B cell (primary cell): ENCODE data around the gene PLBD2. TPM values are rescaled to one million over a fixed set of nuclear protein-coding genes. Genes with fewer than 3 reads are reported as not detected.

Source experiments
- ATAC-seq: fragments of 200-7000 bp; cut with Tn5 transposase; one replicate; pipeline ENCODE4 v1.10.0; 2021; ENCODE audit warnings: low read depth, mild to moderate bottlenecking, moderate number of reproducible peaks, moderate library complexity
- CTCF ChIA-PET: fragments of 350-600 bp; sonication (Branson Sonifier 250); formaldehyde crosslinking; loops from one replicate; lab custom pipeline; 2021; ENCODE audit warnings: antibody characterized with exemption, inconsistent platforms; lab: Charles Lee
- POLR2A ChIA-PET: fragments of 350-600 bp; sonication (Branson Sonifier 250); formaldehyde crosslinking; loops from one replicate; lab custom pipeline; 2021; ENCODE audit warnings: antibody characterized with exemption; lab: Charles Lee
- DNase-seq: peaks from one replicate; pipeline ENCODE4 v3.0.0; 2013
- H2AFZ ChIP-seq: 2 replicates; pipeline ENCODE4 v1.6.1; 2012; ENCODE audit warnings: mild to moderate bottlenecking, low read depth, low read length; ENCODE audit not compliant: insufficient read depth, poor library complexity, severe bottlenecking
- H3K27ac ChIP-seq, 2 donors: 1 replicate in 1 of 2; 2 replicates in 1 of 2; pipeline ENCODE4 v1.5.1; 2012 to 2013; ENCODE audit warnings: low read length in 2 of 2, mild to moderate bottlenecking in 2 of 2, moderate library complexity in 1 of 2
- H3K27me3 ChIP-seq, 4 experiments: fragments of 200-600 bp in 1 of 4; sonication (generic) in 1 of 4; replicated peaks in 1 of 4; 1 replicate in 2 of 4; 2 replicates in 2 of 4; pipeline versions ENCODE4 v1.6.1 to v1.7.0; 2013 to 2016; ENCODE audit warnings: low read length in 3 of 4, mild to moderate bottlenecking in 2 of 4, mixed read lengths in 1 of 4, moderate library complexity in 1 of 4; ENCODE audit not compliant: insufficient read depth in 4 of 4, control insufficient read depth in 3 of 4; ENCODE audit errors: control extremely low read depth in 1 of 4
- H3K36me3 ChIP-seq, 2 experiments: replicated peaks in 1 of 2; 1 replicate in 1 of 2; 2 replicates in 1 of 2; pipeline versions ENCODE4 v1.6.1 to v1.7.1; 2013; ENCODE audit warnings: low read length in 1 of 2; ENCODE audit not compliant: insufficient read depth in 2 of 2, control insufficient read depth in 1 of 2; ENCODE audit errors: control extremely low read depth in 1 of 2, extremely low read depth in 1 of 2
- H3K4me1 ChIP-seq, 2 donors: fragments of 200-600 bp in 1 of 2; sonication (generic) in 1 of 2; 1 replicate in 1 of 2; 2 replicates in 1 of 2; pipeline versions ENCODE4 v1.5.1 to v1.6.1; 2013 to 2017; ENCODE audit warnings: low read length in 2 of 2; ENCODE audit not compliant: control insufficient read depth in 2 of 2, insufficient read depth in 2 of 2
- H3K4me2 ChIP-seq: replicated peaks from 2 replicates; pipeline ENCODE3; 2012; ENCODE audit warnings: mild to moderate bottlenecking, low read depth, low read length; ENCODE audit not compliant: poor library complexity, severe bottlenecking
- H3K4me3 ChIP-seq, 5 experiments: fragments of 200-600 bp in 1 of 5; sonication (generic) in 1 of 5; 1 replicate in 3 of 5; 2 replicates in 2 of 5; pipeline versions ENCODE4 v1.5.1 to v1.7.0; 2011 to 2016; ENCODE audit warnings: low read length in 4 of 5, mild to moderate bottlenecking in 4 of 5, low read depth in 2 of 5, control low read depth in 1 of 5, moderate library complexity in 1 of 5; ENCODE audit not compliant: insufficient read depth in 1 of 5; ENCODE audit errors: control extremely low read depth in 1 of 5, extremely low read depth in 1 of 5
- H3K79me2 ChIP-seq: fragments of 200-600 bp; sonication (generic); one replicate; pipeline ENCODE4 v1.6.0; 2016; ENCODE audit warnings: low read length; ENCODE audit not compliant: control insufficient read depth, insufficient read depth
- H3K9ac ChIP-seq: fragments of 200-600 bp; sonication (generic); 2 replicates; pipeline ENCODE4 v1.6.1; 2017; ENCODE audit warnings: mild to moderate bottlenecking, low read length, moderate library complexity
- H3K9me3 ChIP-seq, 3 donors: one replicate each; pipeline versions ENCODE4 v1.6.1 to v1.7.1; 2013; ENCODE audit warnings: low read length in 2 of 3; ENCODE audit not compliant: control insufficient read depth in 2 of 3, insufficient read depth in 1 of 3; ENCODE audit errors: control extremely low read depth in 1 of 3
- H4K20me1 ChIP-seq: 2 replicates; pipeline ENCODE4 v1.6.0; 2012; ENCODE audit warnings: mild to moderate bottlenecking, low read length; ENCODE audit not compliant: insufficient read depth, control insufficient read depth, poor library complexity, severe bottlenecking
- H3K27ac Mint-ChIP-seq: one replicate; pipeline ENCODE4 v1.8.0; 2021; ENCODE audit warnings: mixed read lengths
- H3K27me3 Mint-ChIP-seq: one replicate; pipeline ENCODE4 v1.8.0; 2021; ENCODE audit warnings: mixed read lengths
- H3K4me1 Mint-ChIP-seq: one replicate; pipeline ENCODE4 v1.8.0; 2021; ENCODE audit warnings: mixed read lengths
- H3K4me3 Mint-ChIP-seq: one replicate; pipeline ENCODE4 v1.8.0; 2021; ENCODE audit warnings: mixed read lengths
- H3K9me3 Mint-ChIP-seq: one replicate; pipeline ENCODE4 v1.8.0; 2022; ENCODE audit warnings: mixed read lengths; ENCODE audit not compliant: insufficient read depth
- EZH2 ChIP-seq: IDR thresholded peaks from 2 replicates; pipeline ENCODE4 v1.6.1; 2012; ENCODE audit warnings: borderline replicate concordance, low read depth, mild to moderate bottlenecking, moderate library complexity, low read length; ENCODE audit not compliant: insufficient read depth, poor library complexity, severe bottlenecking
- WGBS: methylation state at CpG from one replicate; pipeline ENCODE4 v1.1.5; 2013; ENCODE audit warnings: missing lambda C conversion rate; ENCODE audit not compliant: insufficient coverage; 5-methylcytosine and 5-hydroxymethylcytosine counted together
- intact Hi-C: fragments of 100-400 bp; cut with micrococcal nuclease; formaldehyde crosslinking; loops from one replicate; pipeline ENCODE4 v1.10.0; 2022
- polyA plus RNA-seq: library from polyadenylated mRNA; depleted of rRNA; stranded (reverse); fragments of >200 nt; gene quantifications from 2 replicates; pipeline ENCODE4 v1.2.3, GENCODE V29; 2012
- total RNA-seq, 2 donors: library from RNA; stranded (reverse); fragments of 120-200 nt in 1 of 2; gene quantifications; 1 replicate in 1 of 2; 2 replicates in 1 of 2; pipeline versions ENCODE4 v1.2.3 to v1.2.4, GENCODE V29; 2013 to 2022
- TF ChIP-seq, protein P1 (sequence below): fragments of 200-600 bp; IDR thresholded peaks from one replicate; pipeline ENCODE4 v1.8.0; 2022; ENCODE audit warnings: antibody characterized with exemption, mild to moderate bottlenecking

Gene PLBD2
- total and polyA plus RNA-seq, 2 donors (not counting 1 experiment from before 2014, with no cell fraction given), result 2.9 to 11.6 TPM

DNA sequence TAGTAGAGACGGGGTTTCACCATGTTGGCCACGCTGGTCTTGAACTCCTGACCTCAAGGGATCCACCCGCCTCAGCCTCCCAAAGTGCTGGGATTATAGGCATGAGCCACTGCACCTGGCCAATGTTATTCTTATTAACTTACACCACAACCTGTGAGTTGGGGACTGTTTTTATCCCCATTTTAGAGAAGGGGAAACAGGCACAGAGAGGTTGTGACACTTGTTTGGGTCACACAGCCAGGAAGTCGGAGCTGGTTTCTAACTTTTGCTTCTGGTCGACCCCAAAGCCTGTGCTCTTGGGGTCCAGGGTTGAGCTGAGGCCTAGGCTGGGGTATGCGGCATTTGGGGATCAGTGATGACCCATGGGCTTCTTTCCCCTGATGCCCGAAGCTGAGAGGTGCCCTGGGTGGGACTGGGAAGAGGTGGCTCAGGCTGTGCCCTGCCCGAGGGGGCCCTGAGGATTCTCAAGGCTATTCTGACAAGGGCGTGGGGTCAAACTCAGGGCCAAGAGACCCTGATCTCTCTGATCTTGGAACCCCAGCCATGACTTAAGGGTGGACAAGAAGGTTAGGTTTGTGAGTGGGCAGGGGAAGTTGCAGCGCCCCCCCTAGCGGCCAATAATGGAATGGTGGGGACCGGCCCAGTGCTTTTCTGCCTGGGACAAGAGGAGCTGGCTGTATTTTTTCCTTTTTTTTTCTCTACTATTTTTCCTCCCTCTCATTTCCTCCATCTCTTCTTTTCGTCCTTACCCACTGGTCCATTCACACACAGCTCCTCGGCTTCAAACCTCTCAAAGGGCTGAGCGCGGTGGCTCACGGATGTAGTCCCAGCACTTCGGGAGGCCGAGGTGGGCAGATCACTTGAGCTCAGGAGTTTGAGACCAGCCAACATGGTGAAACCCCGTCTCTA lies 66.8 kb downstream of the PLBD2 start:
- Mint-ChIP-seq H3K27me3 (peaks cover 31% of the 10 kb centered on the region), H3K27ac (no peak overlapping the region), H3K4me1 (peaks cover 20% of the 10 kb centered on the region), H3K4me3 (no peak overlapping the region), H3K9me3 (peaks cover 3% of the 10 kb centered on the region)
- CTCF ChIA-PET, result interaction anchor here (0.7 to 1.4 kb wide), 16 partner anchors 11 to 374 kb away, joined by 3 to 6 read pairs (median 3); partner anchors contain the start of genes DDX54 and RITA1
- H3K4me3 ChIP-seq, result no peak overlapping the region
- H3K27ac ChIP-seq, result no peak overlapping the region
- no peak overlapping the region for H3K9ac ChIP-seq
- POLR2A ChIA-PET, result no interaction called here
- H3K79me2 ChIP-seq, result no peaks in the 10 kb centered on the region
- H3K9me3 ChIP-seq, result peaks cover 0 to 12% (median 0%) of the 10 kb centered on the region in 3 donors
- intact Hi-C loops, result loop anchor here (5.0 kb wide), 1 partner anchor 228 kb away; no protein-coding TSS in a partner anchor
- H3K36me3 ChIP-seq, result no peaks in the 10 kb centered on the region
- no peak overlapping the region for H3K4me2 ChIP-seq
- no peak overlapping the region for H2AFZ ChIP-seq
- H4K20me1 ChIP-seq, result no peaks in the 10 kb centered on the region
- DNase-seq, result peak; percentile 61
- TF ChIP-seq EZH2, result no peak
- TF ChIP-seq, protein P1, sequence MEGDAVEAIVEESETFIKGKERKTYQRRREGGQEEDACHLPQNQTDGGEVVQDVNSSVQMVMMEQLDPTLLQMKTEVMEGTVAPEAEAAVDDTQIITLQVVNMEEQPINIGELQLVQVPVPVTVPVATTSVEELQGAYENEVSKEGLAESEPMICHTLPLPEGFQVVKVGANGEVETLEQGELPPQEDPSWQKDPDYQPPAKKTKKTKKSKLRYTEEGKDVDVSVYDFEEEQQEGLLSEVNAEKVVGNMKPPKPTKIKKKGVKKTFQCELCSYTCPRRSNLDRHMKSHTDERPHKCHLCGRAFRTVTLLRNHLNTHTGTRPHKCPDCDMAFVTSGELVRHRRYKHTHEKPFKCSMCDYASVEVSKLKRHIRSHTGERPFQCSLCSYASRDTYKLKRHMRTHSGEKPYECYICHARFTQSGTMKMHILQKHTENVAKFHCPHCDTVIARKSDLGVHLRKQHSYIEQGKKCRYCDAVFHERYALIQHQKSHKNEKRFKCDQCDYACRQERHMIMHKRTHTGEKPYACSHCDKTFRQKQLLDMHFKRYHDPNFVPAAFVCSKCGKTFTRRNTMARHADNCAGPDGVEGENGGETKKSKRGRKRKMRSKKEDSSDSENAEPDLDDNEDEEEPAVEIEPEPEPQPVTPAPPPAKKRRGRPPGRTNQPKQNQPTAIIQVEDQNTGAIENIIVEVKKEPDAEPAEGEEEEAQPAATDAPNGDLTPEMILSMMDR, result peak; percentile 78
- WGBS, result 68% methylated on average over 14 of the region's 20 CpGs
- no peak for ATAC-seq
- peaks cover 0 to 31% (median 17%) of the 10 kb centered on the region in 4 experiments for H3K27me3 ChIP-seq
- H3K4me1 ChIP-seq, result peaks cover 10 to 18% of the 10 kb centered on the region in 2 donors
